Subcutaneous adipose tissue (tissue), 4 donors: ENCODE data around the gene PYGL. TPM values are rescaled to one million over a fixed set of nuclear protein-coding genes. Genes with fewer than 3 reads are reported as not detected.

ENCODE experiments used
- CTCF ChIP-seq: fragments of 450-650 bp; IDR thresholded peaks from one replicate; pipeline ENCODE4 v1.5.1; 2016; ENCODE audit warnings: low read depth, mild to moderate bottlenecking, control low read depth, antibody characterized with exemption, moderate library complexity
- total RNA-seq, 4 donors: library from RNA; depleted of rRNA; stranded (reverse); fragments of >200 nt; gene quantifications; one replicate each; pipeline ENCODE4 v1.1.0, GENCODE V29; 2016

The PYGL gene
- total RNA-seq, 4 donors from 2014 or later: 102 to 201 (median 147) TPM

- TF ChIP-seq CTCF: no peak
Measured at GRCh38 chr14:50920482-50921230, 23.6 kb downstream of the PYGL start.

GRCh38 chr14:50917449-50917848 is 26.8 kb downstream of the PYGL start:
- no peak for TF ChIP-seq CTCF

- no peak for TF ChIP-seq CTCF
Measured at GRCh38 chr14:50910495-50911420, 33.5 kb downstream of the PYGL start.

- TF ChIP-seq CTCF: no peak
Measured at GRCh38 chr14:50906326-50907065, 37.8 kb downstream of the PYGL start.

- TF ChIP-seq CTCF: no peak
Measured at GRCh38 chr14:50904719-50905118, 39.6 kb downstream of the PYGL start.

GRCh38 chr14:50901361-50901760 is 42.9 kb downstream of the PYGL start:
- no peak for TF ChIP-seq CTCF

- TF ChIP-seq CTCF: no peak
Measured at GRCh38 chr14:50897658-50898175, 46.6 kb downstream of the PYGL start.
